Tibial nerve (tissue), 4 donors: ENCODE results near the gene ROBO4.

Experiments
- CTCF ChIP-seq, 5 experiments: fragments of 200-600 bp in 3 of 5; fragments of 450-650 bp in 2 of 5; sonication (generic) in 3 of 5; IDR thresholded peaks; one replicate each; pipeline ENCODE4 v1.5.1; 2016 to 2019; ENCODE audit warnings: antibody characterized with exemption in 5 of 5, mild to moderate bottlenecking in 3 of 5, moderate library complexity in 2 of 5
- EP300 ChIP-seq, 2 donors: sonication (generic); formaldehyde crosslinking; IDR thresholded peaks; one replicate each; pipeline ENCODE4 v1.6.1; 2017; ENCODE audit warnings: antibody characterized with exemption in 2 of 2, mild to moderate bottlenecking in 1 of 2
- POLR2A ChIP-seq, 2 donors: fragments of 450-650 bp; IDR thresholded peaks; one replicate each; pipeline ENCODE4 v1.6.1; 2017; ENCODE audit warnings: antibody characterized with exemption in 2 of 2, mild to moderate bottlenecking in 2 of 2, moderate library complexity in 2 of 2

- TF ChIP-seq CTCF (IDR thresholded peaks at IDR 0.05) (no peak), POLR2A (IDR thresholded peaks at IDR 0.05) (no peak), EP300 (IDR thresholded peaks at IDR 0.05) (no peak)
Observed at GRCh38 chr11:124886978-124887666, 10.5 kb downstream of the ROBO4 start.
